ENCODE measurements around the gene DCAF6. TPM values are rescaled to one million over a fixed set of nuclear protein-coding genes. Genes with fewer than 3 reads are reported as not detected.

DCAF6 gene
- total RNA-seq, 1 donor from 2014 or later, result 32.9 TPM

DNA sequence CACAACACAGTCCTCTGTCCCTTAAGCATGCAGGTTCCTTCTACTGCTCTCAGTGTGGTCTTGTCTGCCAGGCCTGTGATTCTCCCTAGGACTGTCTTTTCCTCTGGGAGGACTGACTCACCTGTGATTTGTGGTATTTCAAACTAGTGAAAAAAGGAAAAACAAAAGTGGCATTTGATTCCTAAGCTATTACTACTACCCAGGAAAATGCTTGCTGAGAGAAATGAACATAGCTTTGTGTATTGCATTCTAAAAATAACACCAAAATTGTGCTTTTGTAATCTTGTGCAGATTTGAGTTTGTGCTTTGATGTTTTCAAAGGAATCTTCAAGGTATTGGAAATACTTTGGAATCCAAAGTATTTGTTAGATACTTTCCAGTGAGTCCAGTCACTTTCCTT, 143.3 kb downstream of the DCAF6 start:
- Mint-ChIP-seq H3K9me3 (no peaks in the 10 kb centered on the region), H3K36me3 (ENCODE audit: low read depth) (peaks cover 28% of the 10 kb centered on the region), H3K27ac (no peak overlapping the region), H3K27me3 (no peaks in the 10 kb centered on the region), H3K4me3 (no peak overlapping the region), H3K4me1 (no peaks in the 10 kb centered on the region)
- no peak for DNase-seq
- CTCF ChIA-PET, result no interaction called here
- TF ChIP-seq CTCF (IDR thresholded peaks at IDR 0.05), result no peak
- POLR2A ChIA-PET, result interaction anchor here (0.6 kb wide), 1 partner anchor 146 kb away, joined by 5 read pairs; no protein-coding TSS in a partner anchor
- ATAC-seq (ENCODE audit: low read depth), result no peak
- intact Hi-C loops (cut with micrococcal nuclease), result loop anchor here (5.0 kb wide), 3 partner anchors 142 to 477 kb away; partner anchors contain the start of genes DCAF6, MPC2 and MPZL1

- no peaks in the 10 kb centered on the region for H3K9me3 Mint-ChIP-seq
- ChIA-PET POLR2A (interaction anchor here (1.1 kb wide), 1 partner anchor 69 kb away, joined by 4 read pairs; no protein-coding TSS in a partner anchor), CTCF (interaction anchor here (1.1 to 2.0 kb wide), 11 partner anchors 10 to 481 kb away, joined by 3 to 13 read pairs (median 6); partner anchors contain the start of genes DCAF6 and MPC2)
- ATAC-seq (ENCODE audit: low read depth) (no peak), DNase-seq (no peak)
- H3K4me1 Mint-ChIP-seq, result no peaks in the 10 kb centered on the region
- H3K36me3 Mint-ChIP-seq (ENCODE audit: low read depth), result peaks cover 15% of the 10 kb centered on the region
- intact Hi-C loops (cut with micrococcal nuclease), result loop anchor here (5.0 kb wide), 3 partner anchors 144 to 479 kb away; partner anchors contain the start of genes DCAF6, MPC2 and MPZL1
- H3K4me3 Mint-ChIP-seq, result no peak overlapping the region
- H3K27ac Mint-ChIP-seq, result no peak overlapping the region
- TF ChIP-seq CTCF (IDR thresholded peaks at IDR 0.05), result no peak
- H3K27me3 Mint-ChIP-seq, result no peaks in the 10 kb centered on the region
Measured at GRCh38 chr1:168081373-168082007, 145.0 kb downstream of the DCAF6 start.

- Mint-ChIP-seq H3K27me3 (no peaks in the 10 kb centered on the region), H3K4me1 (no peaks in the 10 kb centered on the region), H3K36me3 (ENCODE audit: low read depth) (peaks cover 8% of the 10 kb centered on the region), H3K4me3 (no peak overlapping the region), H3K9me3 (no peaks in the 10 kb centered on the region), H3K27ac (no peak overlapping the region)
- no peak for TF ChIP-seq CTCF (IDR thresholded peaks at IDR 0.05)
- peak; percentile 92 for ATAC-seq (ENCODE audit: low read depth)
- intact Hi-C loops (cut with micrococcal nuclease), result loop anchor here (5.0 kb wide), 3 partner anchors 145 to 480 kb away; partner anchors contain the start of genes DCAF6, MPC2 and MPZL1
- ChIA-PET POLR2A (interaction anchor here (1.1 kb wide), 1 partner anchor 68 kb away, joined by 4 read pairs; no protein-coding TSS in a partner anchor), CTCF (interaction anchor here (0.7 to 2.0 kb wide), 15 partner anchors 10 to 657 kb away, joined by 3 to 13 read pairs (median 6); partner anchors contain the start of genes DCAF6 and MPC2)
- peak; percentile 40 for DNase-seq
Measured at GRCh38 chr1:168082008-168082876, 145.8 kb downstream of the DCAF6 start.

- no peak overlapping the region for H3K27ac Mint-ChIP-seq
- TF ChIP-seq CTCF (IDR thresholded peaks at IDR 0.05), result no peak
- ATAC-seq (ENCODE audit: low read depth) (no peak), DNase-seq (no peak)
- ChIA-PET CTCF (interaction anchor here (1.0 to 2.0 kb wide), 2 partner anchors 62 to 76 kb away, joined by 3 to 6 read pairs; no protein-coding TSS in a partner anchor), POLR2A (no interaction called here)
- no peaks in the 10 kb centered on the region for H3K4me1 Mint-ChIP-seq
- intact Hi-C loops (cut with micrococcal nuclease), result loop anchor here (2.0 to 5.0 kb wide), 4 partner anchors 61 to 481 kb away; partner anchors contain the start of genes DCAF6, MPC2 and MPZL1
- no peaks in the 10 kb centered on the region for H3K9me3 Mint-ChIP-seq
- no peak overlapping the region for H3K4me3 Mint-ChIP-seq
- H3K27me3 Mint-ChIP-seq, result peaks cover 5% of the 10 kb centered on the region
- H3K36me3 Mint-ChIP-seq (ENCODE audit: low read depth), result no peaks in the 10 kb centered on the region
Measured at GRCh38 chr1:168083456-168084325, 147.2 kb downstream of the DCAF6 start.

Measured in activated B cell treated with CpG ODN at 0.5 μM for 24 hours (primary cell).